Measurements from ENCODE around the gene NUP210L.

Gene NUP210L

GRCh38 chr1:154154534-154155191, at the start of gene NUP210L:
Gene NUP210L, minus strand, starts transcription at chr1:154155073.
- DNase-seq (ENCODE audit: low spot score) = no peak

GRCh38 chr1:154199563-154199879, 44.6 kb upstream of the NUP210L start:
- no peak for DNase-seq (ENCODE audit: low spot score)

GRCh38 chr1:154198756-154199562, 44.1 kb upstream of the NUP210L start:
- peak; percentile 69 for DNase-seq (ENCODE audit: low spot score)

GRCh38 chr1:154193821-154194220, 38.9 kb upstream of the NUP210L start:
- no peak for DNase-seq (ENCODE audit: low spot score)

- DNase-seq (ENCODE audit: low spot score) = no peak
These were observed 37.6 kb upstream of the NUP210L start for GRCh38 chr1:154192476-154192875.

GRCh38 chr1:154191990-154192461, 37.2 kb upstream of the NUP210L start, which contains the start of gene TPM3:
Gene TPM3, minus strand, starts transcription at chr1:154192100. Its CDS starts 82 bp downstream, at chr1:154192018.
- DNase-seq (ENCODE audit: low spot score) = no peak

- no peak for DNase-seq (ENCODE audit: low spot score)
These were observed 35.7 kb upstream of the NUP210L start for GRCh38 chr1:154190550-154190949.

- no peak for DNase-seq (ENCODE audit: low spot score)
These were observed 32.1 kb upstream of the NUP210L start for GRCh38 chr1:154186852-154187501.

GRCh38 chr1:154186177-154186576, 31.3 kb upstream of the NUP210L start:
- no peak for DNase-seq (ENCODE audit: low spot score)

- peak; percentile 98 for DNase-seq (ENCODE audit: low spot score)
These were observed 28.4 kb upstream of the NUP210L start for GRCh38 chr1:154183046-154183915.

- peak; percentile 76 for DNase-seq (ENCODE audit: low spot score)
These were observed 27.6 kb upstream of the NUP210L start for GRCh38 chr1:154182344-154183045.

- DNase-seq (ENCODE audit: low spot score) = no peak
These were observed 27.1 kb upstream of the NUP210L start for GRCh38 chr1:154181944-154182343.

- no peak for DNase-seq (ENCODE audit: low spot score)
These were observed 25.2 kb upstream of the NUP210L start for GRCh38 chr1:154179946-154180687.

- DNase-seq (ENCODE audit: low spot score) = no peak
These were observed 24.3 kb upstream of the NUP210L start for GRCh38 chr1:154178911-154179811.

- no peak for DNase-seq (ENCODE audit: low spot score)
These were observed 23.1 kb upstream of the NUP210L start for GRCh38 chr1:154178013-154178412.

- peak; percentile 78 for DNase-seq (ENCODE audit: low spot score)
These were observed 21.5 kb upstream of the NUP210L start for GRCh38 chr1:154176337-154176736.

GRCh38 chr1:154174654-154175053, 19.8 kb upstream of the NUP210L start:
- DNase-seq (ENCODE audit: low spot score) = no peak

GRCh38 chr1:154171880-154172279, 17.0 kb upstream of the NUP210L start:
- no peak for DNase-seq (ENCODE audit: low spot score)

- DNase-seq (ENCODE audit: low spot score) = no peak
These were observed 16.3 kb upstream of the NUP210L start for GRCh38 chr1:154171223-154171583.

All from AG08395 (cell line).